T-helper 2 cell treated with Interferon-gamma antibody and Interleukin-4, amounts not matched to agents 100 ng/mL and 5 ng/mL, for 36 hours (primary cell): ENCODE data around the gene PEX26. TPM values are rescaled to one million over a fixed set of nuclear protein-coding genes. Genes with fewer than 3 reads are reported as not detected.
"Not testable (repeated sequence)": the region's sequence is repeated elsewhere in the genome, so short reads cannot be mapped to it uniquely, and the experiment has no call there.

Experiments
- intact Hi-C: fragments of 100-400 bp; cut with micrococcal nuclease; formaldehyde crosslinking; loops from one replicate; pipeline ENCODE4 v1.15.1; 2023
- total RNA-seq: library from RNA; stranded (reverse); gene quantifications from 2 replicates; pipeline ENCODE4 v1.2.3, GENCODE V29; 2022

Gene PEX26
- 41.3 and 41.4 TPM in 2 replicates for total RNA-seq

GRCh38 chr22:18077639-18078328, at the start of gene PEX26:
TSS of gene PEX26 (plus strand) at chr22:18077990. CDS start at chr22:18078377, 387 bp downstream.
- intact Hi-C loops: loop anchor here (1.0 to 2.0 kb wide), 4 partner anchors 73 to 449 kb away; partner anchors contain the start of genes ATP6V1E1, BCL2L13 and USP18

GRCh38 chr22:18028817-18029527, 48.8 kb upstream of the PEX26 start:
- intact Hi-C loops: no loop called here

- intact Hi-C loops: no loop called here
Measured at GRCh38 chr22:18029686-18030267, 48.0 kb upstream of the PEX26 start.

GRCh38 chr22:18031695-18032454, 45.9 kb upstream of the PEX26 start:
- intact Hi-C loops: no loop called here

GRCh38 chr22:18032455-18033101, 45.2 kb upstream of the PEX26 start:
- intact Hi-C loops: no loop called here

- intact Hi-C loops: no loop called here
Measured at GRCh38 chr22:18033204-18033998, 44.4 kb upstream of the PEX26 start.

- intact Hi-C loops: no loop called here
Measured at GRCh38 chr22:18034076-18034475, 43.7 kb upstream of the PEX26 start.

DNA sequence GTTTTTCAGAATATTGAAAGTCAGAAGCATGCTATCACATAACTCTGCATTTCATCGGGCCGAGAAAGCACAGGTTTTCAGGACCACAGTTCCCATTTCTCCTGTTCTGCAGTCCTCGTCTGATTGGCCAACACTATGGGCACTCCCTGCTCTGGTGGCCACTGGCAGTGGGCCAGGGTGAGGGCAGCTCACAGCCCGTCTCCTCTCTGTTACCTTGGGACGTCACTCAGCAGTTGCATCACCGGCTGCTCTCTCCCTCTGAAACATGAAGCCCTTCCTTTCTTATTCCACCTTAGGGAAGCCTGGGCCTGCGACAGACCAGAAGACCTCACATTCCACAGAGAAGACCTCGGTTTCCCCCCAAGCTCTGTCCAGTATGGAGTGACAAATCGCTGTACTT, 42.0 kb upstream of the PEX26 start:
- intact Hi-C loops: no loop called here

DNA sequence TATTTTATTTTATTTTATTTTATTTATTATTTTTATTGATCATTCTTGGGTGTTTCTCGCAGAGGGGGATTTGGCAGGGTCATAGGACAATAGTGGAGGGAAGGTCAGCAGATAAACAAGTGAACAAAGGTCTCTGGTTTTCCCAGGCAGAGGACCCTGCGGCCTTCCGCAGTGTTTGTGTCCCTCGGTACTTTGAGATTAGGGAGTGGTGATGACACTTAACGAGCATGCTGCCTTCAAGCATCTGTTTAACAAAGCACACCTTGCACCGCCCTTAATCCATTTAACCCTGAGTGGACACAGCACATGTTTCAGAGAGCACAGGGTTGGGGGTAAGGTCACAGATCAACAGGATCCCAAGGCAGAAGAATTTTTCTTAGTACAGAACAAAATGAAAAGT, 36.9 kb upstream of the PEX26 start:
- intact Hi-C loops: not testable (repeated sequence)

- intact Hi-C loops: no loop called here
Measured at GRCh38 chr22:18042685-18043084, 35.1 kb upstream of the PEX26 start.

DNA sequence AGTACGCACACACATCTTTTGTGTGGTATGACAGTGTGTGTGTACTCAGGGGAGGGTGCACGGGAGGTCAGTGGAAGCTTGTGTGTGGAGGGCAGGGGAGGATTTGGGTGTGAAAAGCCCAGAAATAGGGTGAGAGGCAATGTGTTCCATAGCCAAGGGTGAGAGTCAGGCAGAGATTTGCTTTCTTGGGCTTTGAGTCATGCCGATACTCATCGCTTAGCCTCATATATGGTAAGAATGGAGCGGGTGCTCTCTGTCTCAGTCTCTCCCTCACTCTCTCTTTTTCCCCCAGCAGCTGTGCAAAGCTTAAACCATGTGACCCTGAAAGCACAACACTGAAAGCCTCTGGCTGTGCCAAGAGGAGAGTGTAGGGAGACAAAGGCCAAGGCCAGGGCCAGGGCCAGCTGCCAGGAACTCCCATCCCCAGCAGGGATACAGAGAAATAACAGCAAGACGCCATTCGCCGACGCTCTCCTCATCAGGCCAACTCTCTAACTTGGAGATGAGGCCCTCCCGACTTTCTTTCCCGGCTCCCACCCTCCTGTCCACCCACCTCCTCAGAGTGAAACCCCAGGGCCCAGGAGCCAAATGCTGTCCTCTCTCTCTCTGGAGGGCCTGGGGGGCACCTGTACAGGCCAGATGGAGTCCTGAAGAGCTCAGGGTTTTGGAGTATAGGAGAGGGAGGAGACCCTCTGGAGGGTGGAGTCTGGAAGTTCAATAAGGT, 33.1 kb upstream of the PEX26 start:
- intact Hi-C loops: no loop called here

GRCh38 chr22:18045794-18046193, 32.0 kb upstream of the PEX26 start:
- intact Hi-C loops: no loop called here

GRCh38 chr22:18048041-18048440, 29.7 kb upstream of the PEX26 start:
- intact Hi-C loops: no loop called here

GRCh38 chr22:18048441-18048898, 29.3 kb upstream of the PEX26 start:
- intact Hi-C loops: no loop called here

GRCh38 chr22:18050065-18050464, 27.7 kb upstream of the PEX26 start:
- intact Hi-C loops: no loop called here

DNA sequence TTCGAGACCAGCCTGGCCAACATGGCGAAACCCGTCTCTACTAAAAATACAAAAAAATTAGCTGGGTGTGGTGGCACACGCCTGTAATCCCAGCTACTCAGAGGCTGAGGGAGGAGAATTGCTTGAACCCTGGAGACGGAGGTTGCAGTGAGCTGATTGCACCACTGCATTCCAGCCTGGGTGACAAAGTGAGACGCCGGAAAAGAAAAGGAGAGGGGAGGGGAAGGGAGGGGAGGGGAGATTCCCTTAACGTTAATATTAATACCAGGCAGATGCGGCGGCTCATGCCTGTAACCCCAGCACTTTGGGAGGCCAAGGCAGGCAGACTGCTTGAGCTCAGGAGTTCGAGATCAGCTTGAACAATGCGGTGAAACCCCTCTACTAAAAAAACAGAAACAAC, 26.7 kb upstream of the PEX26 start:
- intact Hi-C loops: not testable (repeated sequence)

- intact Hi-C loops: not testable (repeated sequence)
Measured at GRCh38 chr22:18053216-18053946, 24.4 kb upstream of the PEX26 start.

DNA sequence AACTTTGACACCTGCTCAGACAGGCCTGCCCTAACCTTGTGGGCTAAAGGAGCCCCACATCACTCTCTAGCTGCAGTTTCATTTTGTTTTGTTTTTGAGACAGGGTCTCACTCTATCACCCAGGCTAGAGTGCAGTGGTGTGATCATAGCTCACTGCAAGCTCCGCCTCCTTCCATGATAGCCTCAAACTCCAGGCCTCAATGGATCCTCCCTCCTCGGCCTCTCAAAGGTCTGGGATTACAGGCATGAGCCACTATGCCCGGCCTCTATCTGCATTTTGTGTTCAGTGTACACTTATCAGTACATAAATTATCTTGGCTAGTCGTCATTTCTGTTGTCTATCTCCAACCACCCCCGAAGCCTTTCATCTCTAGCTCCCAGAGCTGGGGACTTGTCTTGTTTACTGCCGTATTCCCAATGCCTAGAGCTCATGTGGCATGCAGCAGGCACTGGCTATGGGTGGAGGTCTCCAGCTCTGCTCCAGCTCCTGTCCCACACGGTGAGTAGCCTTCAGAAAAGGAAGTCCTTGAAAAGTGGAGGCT, 22.1 kb upstream of the PEX26 start:
- intact Hi-C loops: no loop called here
